ENCODE measurements around the gene CROCC2. TPM values are rescaled to one million over a fixed set of nuclear protein-coding genes. Genes with fewer than 3 reads are reported as not detected.

The CROCC2 gene
- polyA plus RNA-seq, 1 donor from 2014 or later = not detected

DNA sequence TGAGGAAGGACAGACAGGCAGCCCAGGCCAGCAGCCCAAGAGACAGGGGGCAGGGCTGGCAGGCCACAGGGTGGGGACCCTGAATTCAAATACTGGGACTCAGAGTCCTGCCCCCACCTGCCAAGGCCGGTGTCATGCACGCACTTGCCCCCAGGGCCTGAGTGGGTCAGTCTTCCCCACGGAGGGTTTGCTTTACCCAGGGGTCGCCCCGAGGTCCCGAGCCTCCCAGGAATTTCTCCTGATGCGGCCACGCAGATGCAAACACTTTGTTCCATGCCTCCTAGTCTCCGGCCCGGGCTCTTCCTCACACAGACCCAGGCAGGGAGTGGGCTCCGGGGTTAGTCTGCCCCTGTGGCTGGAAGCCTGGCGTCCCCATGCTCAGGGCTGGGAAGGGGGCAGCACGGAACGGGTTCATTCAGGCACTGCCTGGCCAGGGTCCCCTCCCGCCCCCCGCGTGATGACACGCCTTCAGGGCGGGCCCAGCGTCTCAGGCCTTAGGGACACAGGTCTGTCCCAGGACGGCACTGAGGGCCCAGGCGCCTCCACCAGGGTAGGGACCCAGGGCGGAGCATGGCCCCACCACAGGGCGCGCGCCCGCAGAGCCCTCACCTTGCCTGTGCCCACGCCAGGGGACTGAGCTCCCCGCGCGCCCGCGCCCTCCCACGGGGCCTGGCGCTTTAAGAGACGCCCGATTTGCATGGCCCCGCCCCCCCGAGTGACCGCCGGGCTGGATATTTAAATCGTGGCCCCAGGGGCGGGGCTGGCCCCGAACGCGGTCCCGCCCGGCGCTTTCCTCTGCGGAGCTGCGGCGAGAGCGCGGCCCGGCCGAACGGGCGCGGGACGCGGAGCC is 91.9 kb downstream of the CROCC2 start, which contains the start of gene SNED1:
TSS of gene SNED1 (plus strand) at position 763 of the 850 bp plus-strand sequence. CDS start 220 bp downstream, outside the sequence.
- H3K4me1 Mint-ChIP-seq = peaks cover 0 to 9% (median 4%) of the 10 kb centered on the region in 3 donors
- H3K9me3 Mint-ChIP-seq = no peaks in the 10 kb centered on the region
- peaks cover 11% of the 10 kb centered on the region for H3K27me3 Mint-ChIP-seq
- peak within 1 kb of the TSS; percentile 48 to 76 (median 62) for H3K4me3 Mint-ChIP-seq
- H3K27ac Mint-ChIP-seq = no peak within 1 kb of the TSS
- no peaks in the 10 kb centered on the region for H3K36me3 Mint-ChIP-seq

DNA sequence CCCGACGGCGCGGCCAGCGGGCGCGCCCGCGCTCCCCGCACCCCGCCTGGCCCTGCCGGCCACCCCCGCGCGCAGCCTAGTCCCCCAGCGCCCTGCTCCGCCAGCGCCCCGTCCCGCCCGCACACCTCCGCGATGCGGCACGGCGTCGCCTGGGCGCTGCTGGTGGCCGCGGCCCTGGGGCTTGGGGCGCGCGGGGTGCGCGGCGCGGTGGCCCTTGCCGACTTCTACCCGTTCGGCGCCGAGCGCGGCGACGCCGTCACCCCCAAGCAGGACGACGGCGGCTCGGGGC is 92.5 kb downstream of the CROCC2 start:
- H3K4me1 Mint-ChIP-seq = peaks cover 0 to 9% (median 4%) of the 10 kb centered on the region in 3 donors
- H3K9me3 Mint-ChIP-seq = peaks cover 0 to 3% (median 3%) of the 10 kb centered on the region in 3 donors
- H3K27ac Mint-ChIP-seq = no peak overlapping the region
- H3K36me3 Mint-ChIP-seq = no peaks in the 10 kb centered on the region
- H3K27me3 Mint-ChIP-seq = peaks cover 11% of the 10 kb centered on the region
- peak overlapping the region in 1 of 4 donors; percentile 33 for H3K4me3 Mint-ChIP-seq

DNA sequence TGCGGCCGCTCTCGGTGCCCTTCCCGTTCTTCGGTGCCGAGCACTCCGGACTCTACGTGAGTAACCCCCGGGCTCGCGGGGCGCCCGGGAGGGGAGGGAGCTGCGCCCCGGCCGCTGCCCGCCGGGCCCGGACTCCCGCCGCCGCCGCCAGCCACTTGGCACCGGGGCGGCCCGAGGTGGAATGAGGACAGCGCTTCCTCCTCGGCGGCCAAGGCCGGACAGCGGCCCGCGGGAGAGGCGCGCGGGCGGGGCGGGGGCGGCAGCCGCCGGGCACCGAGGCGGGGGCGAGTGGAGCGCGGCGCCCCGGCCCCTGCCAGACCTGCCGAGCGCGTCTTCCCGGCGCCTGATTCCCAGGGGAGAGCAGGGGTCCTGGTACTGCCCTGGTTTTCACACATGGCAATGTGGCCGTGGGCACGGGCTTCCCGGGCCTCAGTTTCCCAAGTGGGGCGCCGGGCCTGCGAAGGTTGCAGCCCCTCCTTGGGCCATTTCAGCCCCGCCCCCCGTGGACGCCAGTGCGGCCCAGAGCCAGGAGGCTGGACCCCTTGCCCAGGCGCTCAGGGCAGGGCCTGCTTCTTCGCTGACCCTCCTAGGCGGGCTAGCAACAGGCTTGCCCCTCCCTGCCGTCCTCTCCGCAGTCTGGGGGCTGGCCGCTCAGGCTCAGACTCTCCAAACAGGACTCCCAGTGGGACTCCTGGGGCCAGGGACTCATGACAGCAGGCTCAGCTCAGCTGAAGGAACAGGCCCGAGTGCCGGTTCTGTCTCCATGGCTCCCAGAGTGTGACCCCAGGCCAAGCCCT is 93.1 kb downstream of the CROCC2 start:
- Mint-ChIP-seq H3K9me3 (peaks cover 0 to 8% (median 6%) of the 10 kb centered on the region in 3 donors), H3K27me3 (peaks cover 11% of the 10 kb centered on the region), H3K4me3 (peak overlapping the region; percentile 9 to 90 (median 58))

DNA sequence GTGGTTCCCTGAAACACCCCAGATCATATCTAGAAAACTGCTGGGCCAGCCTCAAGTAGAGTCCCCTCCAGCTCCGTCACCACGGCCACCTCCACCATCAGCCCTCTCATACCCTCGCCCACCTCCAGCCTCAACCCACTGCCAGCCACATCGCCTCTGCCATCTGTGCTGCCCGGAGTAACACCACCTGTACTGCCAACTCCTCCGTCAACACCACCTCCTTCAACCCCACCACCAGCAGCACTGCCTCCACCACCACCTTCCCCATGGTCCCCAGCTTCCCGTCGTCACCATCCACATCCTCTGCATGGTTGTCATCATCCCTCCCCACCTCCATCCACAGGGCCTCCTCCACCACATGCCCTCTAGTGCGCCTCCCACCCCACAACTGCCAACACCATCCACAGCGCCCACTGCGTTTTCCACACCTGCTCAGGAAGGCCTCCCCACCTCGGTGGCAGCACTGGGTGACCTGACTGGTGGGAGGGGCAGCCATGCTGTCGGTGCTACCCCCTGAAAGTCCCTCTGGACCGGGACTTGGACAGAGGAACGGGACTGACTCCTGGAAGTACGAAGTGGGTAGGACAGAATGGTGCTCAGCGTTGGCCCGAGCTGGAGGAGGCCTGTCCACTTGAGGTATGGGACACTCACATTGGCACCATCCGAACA is 93.9 kb downstream of the CROCC2 start:
- Mint-ChIP-seq H3K36me3 (no peaks in the 10 kb centered on the region), H3K27me3 (peaks cover 11% of the 10 kb centered on the region), H3K4me1 (peaks cover 0 to 9% (median 4%) of the 10 kb centered on the region in 3 donors), H3K4me3 (peak overlapping the region in 3 of 4 donors; percentile 38 to 90 (median 83)), H3K27ac (no peak overlapping the region), H3K9me3 (peaks cover 0 to 14% (median 6%) of the 10 kb centered on the region in 3 donors)

More for the DNA sequence above, 93.1 kb downstream of the CROCC2 start:
- Mint-ChIP-seq H3K4me1 (peaks cover 0 to 9% (median 4%) of the 10 kb centered on the region in 3 donors), H3K27ac (no peak overlapping the region), H3K36me3 (no peaks in the 10 kb centered on the region)

DNA sequence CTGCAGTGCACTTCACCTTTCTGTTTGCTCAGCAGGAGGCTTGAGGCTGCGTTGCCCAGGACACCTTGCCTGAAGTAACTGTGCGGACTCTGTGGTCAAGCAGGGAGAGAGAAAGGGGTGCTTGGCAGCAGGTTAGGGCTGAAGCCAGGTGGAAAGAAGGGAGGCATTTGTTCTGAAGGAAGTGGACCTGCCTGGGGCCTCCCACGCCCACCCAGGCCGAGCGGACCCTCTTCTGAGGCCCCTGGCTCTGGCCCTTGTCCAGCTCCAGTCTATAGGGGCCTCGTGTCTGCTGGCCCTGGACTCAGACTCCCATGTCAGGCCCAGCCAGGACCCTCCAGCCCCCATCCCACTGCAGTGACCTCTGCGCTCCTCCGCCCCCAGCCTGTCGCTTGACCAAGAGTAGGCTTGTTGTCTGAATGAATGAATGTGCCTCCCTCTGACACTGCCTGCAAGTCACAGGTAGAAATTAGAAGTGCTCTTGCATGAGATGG is 94.7 kb downstream of the CROCC2 start:
- Mint-ChIP-seq H3K9me3 (peaks cover 0 to 19% (median 9%) of the 10 kb centered on the region in 3 donors), H3K27me3 (peaks cover 11% of the 10 kb centered on the region), H3K36me3 (no peaks in the 10 kb centered on the region), H3K27ac (no peak overlapping the region), H3K4me3 (peak overlapping the region in 3 of 4 donors; percentile 15 to 58 (median 38)), H3K4me1 (peaks cover 0 to 9% (median 4%) of the 10 kb centered on the region in 3 donors)

DNA sequence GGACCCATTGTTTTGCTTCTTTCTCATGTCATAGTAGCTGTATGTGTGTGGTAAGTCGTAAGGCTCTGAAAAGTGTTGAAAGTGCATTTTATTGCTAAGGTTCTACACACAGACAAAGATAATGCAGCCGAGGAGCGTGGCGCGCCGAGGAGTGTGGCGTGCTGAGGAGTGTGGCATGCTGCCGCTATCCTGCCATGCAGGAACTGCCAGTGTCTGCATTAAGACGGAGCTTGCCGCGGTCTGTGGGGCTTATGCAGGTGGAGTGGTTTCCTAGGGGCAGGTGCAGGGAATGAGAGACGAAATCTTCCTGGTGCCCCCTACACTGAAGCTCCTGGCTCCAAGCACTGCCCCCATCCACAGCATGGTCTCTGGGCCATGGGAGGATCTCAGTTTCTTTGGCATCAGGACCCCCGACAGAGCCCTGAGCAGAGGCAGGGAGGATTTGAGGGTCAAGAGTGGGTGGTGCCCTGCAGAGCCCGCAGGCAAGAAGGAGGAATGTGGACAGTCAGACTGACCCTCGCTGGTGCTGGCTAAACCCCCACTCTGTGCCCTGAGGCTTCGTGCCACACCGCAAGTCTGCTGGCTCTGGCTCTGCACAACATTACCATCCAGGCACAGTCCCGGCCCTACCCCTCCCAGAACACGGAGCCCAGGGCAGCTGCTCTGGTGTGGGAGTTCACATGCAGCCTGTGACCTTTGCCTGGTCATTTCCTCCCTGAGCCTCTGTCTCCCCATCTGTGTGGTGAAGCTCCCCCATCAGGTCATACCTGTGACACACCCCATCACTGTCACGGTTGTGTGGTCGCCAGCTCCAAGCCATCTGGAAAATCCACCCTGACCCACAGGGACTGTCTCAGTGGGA is 95.5 kb downstream of the CROCC2 start:
- peaks cover 0 to 9% (median 4%) of the 10 kb centered on the region in 3 donors for H3K4me1 Mint-ChIP-seq
- H3K27me3 Mint-ChIP-seq = peaks cover 11% of the 10 kb centered on the region
- no peaks in the 10 kb centered on the region for H3K36me3 Mint-ChIP-seq
- peaks cover 0 to 24% (median 9%) of the 10 kb centered on the region in 3 donors for H3K9me3 Mint-ChIP-seq
- H3K4me3 Mint-ChIP-seq = peak overlapping the region in 1 of 4 donors; percentile 15
- no peak overlapping the region for H3K27ac Mint-ChIP-seq

DNA sequence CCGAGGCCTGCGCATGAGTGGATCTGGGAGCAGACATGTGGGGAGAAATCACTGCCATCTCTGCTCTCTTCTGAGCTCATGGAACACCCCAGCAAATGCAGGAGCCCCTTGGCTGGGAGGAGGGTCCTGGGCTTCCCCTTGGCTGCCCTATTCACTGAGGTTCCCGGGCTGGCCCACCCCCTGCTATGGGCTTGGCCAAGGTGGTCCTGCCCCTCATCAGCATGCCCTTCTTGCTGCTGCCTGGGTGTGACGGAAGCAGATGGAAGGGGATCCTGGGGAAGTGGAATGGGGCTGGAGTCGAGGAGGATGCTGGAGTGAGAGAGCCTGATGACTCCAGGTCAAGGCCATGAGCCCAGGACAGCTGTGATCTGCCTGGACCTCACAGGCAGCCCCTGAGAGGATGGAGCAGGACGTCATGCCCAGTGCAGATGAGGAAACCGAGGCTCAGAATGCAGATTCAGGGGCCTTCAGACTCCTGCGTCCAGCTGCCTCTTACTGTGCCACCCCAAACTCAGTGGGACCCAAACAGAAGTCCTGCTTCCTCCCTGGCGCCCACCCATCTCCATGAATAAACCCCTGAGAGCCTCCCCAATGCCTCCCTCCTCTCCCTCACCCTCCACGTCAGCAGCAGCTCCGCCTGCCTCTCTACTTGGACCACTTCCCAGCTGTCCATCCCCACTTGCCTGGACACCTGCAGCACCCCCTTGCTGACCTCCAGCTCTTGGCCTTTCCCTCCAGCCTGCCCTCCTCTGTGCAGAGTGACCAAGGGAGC is 96.3 kb downstream of the CROCC2 start:
- peaks cover 9% of the 10 kb centered on the region for H3K27me3 Mint-ChIP-seq
- H3K27ac Mint-ChIP-seq = no peak overlapping the region
- no peak overlapping the region for H3K4me3 Mint-ChIP-seq
- H3K4me1 Mint-ChIP-seq = peaks cover 0 to 7% (median 1%) of the 10 kb centered on the region in 3 donors
- peaks cover 0 to 24% (median 9%) of the 10 kb centered on the region in 3 donors for H3K9me3 Mint-ChIP-seq
- no peaks in the 10 kb centered on the region for H3K36me3 Mint-ChIP-seq

DNA sequence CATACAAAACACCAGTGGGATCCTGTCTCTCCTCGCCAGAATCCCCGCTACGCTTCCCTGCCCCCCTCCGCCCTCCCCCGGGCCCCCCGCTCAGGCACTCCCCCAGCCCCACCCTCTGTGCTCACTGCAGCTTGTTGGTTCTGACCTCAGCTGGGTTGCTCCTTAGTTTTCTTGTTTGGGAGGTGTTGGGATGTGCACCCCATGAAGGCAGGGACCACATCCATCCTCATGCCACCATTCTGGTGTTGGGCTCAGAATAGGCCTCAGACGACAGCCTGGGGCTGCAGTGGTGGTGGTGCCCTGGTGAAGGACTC is 96.9 kb downstream of the CROCC2 start:
- Mint-ChIP-seq H3K9me3 (peaks cover 0 to 24% (median 9%) of the 10 kb centered on the region in 3 donors), H3K27ac (no peak overlapping the region), H3K4me3 (no peak overlapping the region), H3K27me3 (peaks cover 8% of the 10 kb centered on the region), H3K4me1 (peaks cover 0 to 7% (median 0%) of the 10 kb centered on the region in 3 donors), H3K36me3 (no peaks in the 10 kb centered on the region)

DNA sequence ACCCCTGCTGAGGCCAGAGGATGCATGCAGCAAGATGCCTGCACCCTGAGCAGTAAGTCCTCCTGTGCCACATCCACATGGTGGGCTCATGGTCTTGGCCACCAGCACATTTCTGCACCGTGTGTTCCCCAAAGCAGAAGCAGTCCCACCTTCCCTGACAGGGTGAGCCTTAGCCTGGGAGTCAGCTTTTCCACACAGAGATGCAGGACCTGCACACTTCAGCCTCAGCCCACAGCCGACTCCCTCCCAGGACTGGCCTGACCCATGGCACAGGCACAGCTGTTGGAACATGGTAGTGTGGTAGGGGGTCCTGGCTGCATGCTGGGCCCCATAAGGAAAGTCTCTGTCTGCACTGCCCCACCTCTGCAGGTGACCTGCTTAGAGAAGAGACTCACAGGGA is 97.2 kb downstream of the CROCC2 start:
- H3K4me3 Mint-ChIP-seq = no peak overlapping the region
- no peak overlapping the region for H3K27ac Mint-ChIP-seq
- no peaks in the 10 kb centered on the region for H3K36me3 Mint-ChIP-seq
- peaks cover 0 to 7% (median 0%) of the 10 kb centered on the region in 3 donors for H3K4me1 Mint-ChIP-seq
- peaks cover 8% of the 10 kb centered on the region for H3K27me3 Mint-ChIP-seq
- peaks cover 0 to 24% (median 9%) of the 10 kb centered on the region in 3 donors for H3K9me3 Mint-ChIP-seq

DNA sequence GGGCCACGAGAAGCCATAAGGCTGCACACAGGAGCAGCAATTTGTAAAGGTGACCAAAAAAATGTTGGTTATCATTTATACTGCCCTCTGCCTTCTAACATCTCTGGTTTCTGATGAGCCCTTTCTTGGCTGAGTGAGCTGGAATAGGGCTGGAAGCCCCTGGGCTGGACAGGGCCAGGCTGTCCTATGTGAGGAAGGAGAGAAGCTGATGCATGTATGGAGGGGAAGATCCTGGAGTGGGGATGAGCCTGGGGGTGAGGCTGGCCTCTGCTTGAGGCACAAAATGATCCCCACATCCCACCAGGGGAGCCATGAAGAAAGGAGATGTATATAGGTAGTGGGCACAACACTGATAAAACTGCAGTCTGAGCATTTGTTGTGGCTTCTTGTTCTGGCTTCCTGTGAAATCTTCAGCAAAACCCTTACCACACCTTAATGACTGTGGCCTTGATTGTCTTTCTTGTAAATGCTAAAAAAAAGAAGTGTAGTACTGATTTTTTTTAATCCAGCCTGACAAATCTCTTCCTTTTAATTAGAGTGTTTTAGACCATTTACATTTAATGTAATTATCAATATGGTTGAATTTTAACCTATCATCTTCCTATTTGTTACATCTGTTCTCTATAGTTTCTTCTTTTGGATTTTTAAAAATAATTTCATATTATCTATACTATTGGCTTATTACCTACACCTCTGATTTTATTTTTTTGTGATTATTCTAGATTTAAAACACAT is 97.9 kb downstream of the CROCC2 start:
- peaks cover 0 to 7% (median 0%) of the 10 kb centered on the region in 3 donors for H3K4me1 Mint-ChIP-seq
- H3K4me3 Mint-ChIP-seq = no peak overlapping the region
- peaks cover 13% of the 10 kb centered on the region for H3K27me3 Mint-ChIP-seq
- no peak overlapping the region for H3K27ac Mint-ChIP-seq
- H3K9me3 Mint-ChIP-seq = peaks cover 0 to 24% (median 11%) of the 10 kb centered on the region in 3 donors
- no peaks in the 10 kb centered on the region for H3K36me3 Mint-ChIP-seq

DNA sequence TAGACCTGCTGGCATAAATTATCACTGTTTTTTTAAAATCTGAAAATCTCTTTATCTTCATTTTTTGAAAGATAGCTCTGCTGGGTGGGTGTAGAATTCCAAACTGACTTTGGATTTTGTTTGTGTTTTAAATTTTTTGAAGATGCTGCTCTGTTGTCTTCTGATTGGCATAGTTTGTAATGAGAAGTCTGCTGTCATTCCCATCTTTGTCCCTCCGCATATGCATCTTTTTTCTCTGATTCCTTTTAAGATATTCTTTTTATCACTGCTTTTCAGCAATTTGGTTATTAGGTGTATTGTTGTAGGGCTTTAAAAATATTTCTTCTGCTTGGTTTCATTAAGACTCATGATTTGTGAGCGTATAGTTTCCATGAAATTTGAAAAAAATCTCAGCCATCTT is 99.4 kb downstream of the CROCC2 start:
- peaks cover 19% of the 10 kb centered on the region for H3K27me3 Mint-ChIP-seq
- no peak overlapping the region for H3K27ac Mint-ChIP-seq
- H3K9me3 Mint-ChIP-seq = peaks cover 0 to 24% (median 12%) of the 10 kb centered on the region in 3 donors
- H3K4me1 Mint-ChIP-seq = no peaks in the 10 kb centered on the region
- H3K4me3 Mint-ChIP-seq = no peak overlapping the region
- H3K36me3 Mint-ChIP-seq = no peaks in the 10 kb centered on the region

DNA sequence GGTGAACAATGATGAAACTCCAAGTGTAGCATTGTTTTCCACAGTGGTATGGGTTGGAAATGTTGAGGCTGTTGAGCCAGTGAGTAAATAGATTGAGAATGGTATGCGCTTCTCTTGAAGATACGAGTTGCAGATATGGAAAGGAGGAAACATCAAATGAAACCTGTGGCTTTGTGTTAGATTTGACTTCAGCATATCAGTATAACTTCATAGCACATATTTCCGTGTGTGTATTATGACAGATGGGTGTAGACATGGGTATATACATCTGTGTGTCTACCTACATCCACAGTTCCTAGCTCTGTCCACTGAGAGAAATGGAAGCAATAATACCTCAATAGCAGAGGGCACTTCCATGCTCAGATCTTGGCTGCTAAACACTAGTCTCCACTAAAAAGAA is 100.3 kb downstream of the CROCC2 start:
- Mint-ChIP-seq H3K27ac (no peak overlapping the region), H3K4me1 (no peaks in the 10 kb centered on the region), H3K4me3 (no peak overlapping the region), H3K27me3 (peaks cover 19% of the 10 kb centered on the region), H3K9me3 (peaks cover 0 to 24% (median 12%) of the 10 kb centered on the region in 3 donors), H3K36me3 (no peaks in the 10 kb centered on the region)

DNA sequence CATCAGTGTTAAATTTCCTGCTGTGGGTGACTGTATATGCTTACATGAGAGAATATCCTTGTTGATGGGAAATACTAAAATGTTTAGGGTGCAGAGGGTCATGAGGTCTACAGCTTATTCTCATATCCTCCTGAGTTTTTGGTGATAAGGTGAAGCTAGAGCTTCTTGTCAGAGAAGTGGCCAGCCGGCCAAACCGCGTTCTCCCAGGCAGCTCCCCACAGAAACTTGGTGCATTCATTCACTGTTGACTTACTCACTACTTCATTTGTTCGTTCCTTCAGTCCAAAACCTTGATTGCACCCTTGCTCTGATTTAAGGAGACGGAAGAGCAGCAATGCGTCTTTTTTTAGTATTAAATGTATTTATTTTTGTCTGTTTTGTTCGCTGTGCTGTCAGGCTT is 101.0 kb downstream of the CROCC2 start:
- H3K36me3 Mint-ChIP-seq = no peaks in the 10 kb centered on the region
- no peak overlapping the region for H3K27ac Mint-ChIP-seq

More for the DNA sequence above, 101.0 kb downstream of the CROCC2 start:
- H3K27me3 Mint-ChIP-seq = peaks cover 19% of the 10 kb centered on the region
- H3K4me3 Mint-ChIP-seq = no peak overlapping the region
- no peaks in the 10 kb centered on the region for H3K4me1 Mint-ChIP-seq
- H3K9me3 Mint-ChIP-seq = peaks cover 0 to 24% (median 12%) of the 10 kb centered on the region in 3 donors

Data from IgD-negative memory B cell (primary cell).